Dedifferentiated amniotic fluid mesenchymal stem cell (primary cell): ENCODE measurements around the gene THNSL1.
A peak's percentile ranks its signal among the peaks of the same experiment; 100 is the strongest.
"Not testable (repeated sequence)": the region's sequence is repeated elsewhere in the genome, so short reads cannot be mapped to it uniquely, and the experiment has no call there.

ENCODE experiments used
- DNase-seq: peaks from one replicate; pipeline ENCODE4 v3.0.0-alpha.2; 2016; ENCODE audit errors: extremely low spot score

The THNSL1 gene

GRCh38 chr10:25016376-25017153 is at the start of gene THNSL1:
TSS of gene THNSL1 (plus strand) at chr10:25016612. CDS start at chr10:25023224, 6,612 bp downstream.
- DNase-seq: peak; percentile 100

- no peak for DNase-seq
Measured at GRCh38 chr10:24966962-24967481, 49.4 kb upstream of the THNSL1 start.

- DNase-seq: no peak
Measured at GRCh38 chr10:24968349-24968748, 48.1 kb upstream of the THNSL1 start.

DNA sequence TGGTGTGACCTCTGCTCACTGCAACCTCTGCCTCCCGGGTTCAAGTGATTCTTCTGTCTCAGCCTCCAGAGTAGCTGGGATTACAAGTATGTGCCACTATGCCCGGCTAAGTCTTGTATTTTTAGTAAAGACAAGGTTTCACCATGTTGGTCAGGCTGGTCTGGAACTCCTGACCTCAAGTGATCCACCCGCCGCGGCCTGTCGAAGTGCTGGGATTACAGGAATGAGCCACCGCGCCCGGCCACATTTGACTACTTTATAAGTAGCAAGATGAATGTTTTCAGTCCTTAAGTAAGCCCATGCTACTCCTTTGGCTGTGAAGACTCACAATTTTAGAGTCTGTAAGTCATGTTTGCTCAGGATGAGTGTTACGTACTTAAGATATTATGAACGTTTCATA is 47.5 kb upstream of the THNSL1 start:
- not testable (repeated sequence) for DNase-seq

DNA sequence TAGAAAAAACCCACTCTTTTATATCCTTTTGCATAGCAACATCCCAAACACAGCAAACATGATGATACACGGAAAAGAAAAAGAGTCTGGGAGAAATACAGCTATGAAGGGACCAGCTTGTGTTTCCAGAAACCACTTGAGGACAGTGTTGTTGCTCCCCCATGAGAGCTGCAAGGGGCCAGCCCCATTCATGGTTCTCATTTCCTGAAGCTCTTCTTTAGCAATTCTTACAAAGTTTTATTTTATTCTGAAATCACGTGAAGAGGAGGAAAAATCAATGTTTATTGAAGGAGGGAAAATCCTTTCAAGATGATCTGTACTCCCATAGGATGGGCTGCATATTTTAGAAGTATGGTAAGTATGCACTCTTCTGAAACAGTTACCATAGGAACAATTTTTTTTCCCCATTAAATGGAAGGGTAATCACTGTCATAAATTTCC is 46.6 kb upstream of the THNSL1 start:
- DNase-seq: no peak

GRCh38 chr10:24971374-24971773 is 45.0 kb upstream of the THNSL1 start:
- DNase-seq: no peak

GRCh38 chr10:24973163-24973562 is 43.2 kb upstream of the THNSL1 start:
- no peak for DNase-seq

GRCh38 chr10:24974976-24975375 is 41.4 kb upstream of the THNSL1 start:
- peak; percentile 81 for DNase-seq

DNA sequence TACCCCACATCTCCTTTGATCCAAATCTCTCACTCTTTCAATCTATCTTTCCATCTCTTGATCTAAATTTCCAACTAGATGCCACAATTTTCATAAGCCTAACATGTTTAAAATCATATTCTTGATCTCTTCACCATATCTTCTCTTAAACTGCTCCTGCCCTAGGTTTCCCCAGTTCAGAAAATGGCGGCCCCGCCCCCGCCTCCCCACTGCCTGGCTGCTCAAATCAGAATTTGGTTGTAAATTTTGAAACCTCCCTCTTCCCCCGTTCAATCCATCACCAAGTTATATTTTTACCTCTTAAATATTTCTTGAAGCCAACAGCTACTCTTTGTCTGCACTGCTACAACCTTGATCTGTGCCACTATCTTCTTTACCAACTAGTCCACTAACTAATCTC is 36.7 kb upstream of the THNSL1 start:
- no peak for DNase-seq

DNA sequence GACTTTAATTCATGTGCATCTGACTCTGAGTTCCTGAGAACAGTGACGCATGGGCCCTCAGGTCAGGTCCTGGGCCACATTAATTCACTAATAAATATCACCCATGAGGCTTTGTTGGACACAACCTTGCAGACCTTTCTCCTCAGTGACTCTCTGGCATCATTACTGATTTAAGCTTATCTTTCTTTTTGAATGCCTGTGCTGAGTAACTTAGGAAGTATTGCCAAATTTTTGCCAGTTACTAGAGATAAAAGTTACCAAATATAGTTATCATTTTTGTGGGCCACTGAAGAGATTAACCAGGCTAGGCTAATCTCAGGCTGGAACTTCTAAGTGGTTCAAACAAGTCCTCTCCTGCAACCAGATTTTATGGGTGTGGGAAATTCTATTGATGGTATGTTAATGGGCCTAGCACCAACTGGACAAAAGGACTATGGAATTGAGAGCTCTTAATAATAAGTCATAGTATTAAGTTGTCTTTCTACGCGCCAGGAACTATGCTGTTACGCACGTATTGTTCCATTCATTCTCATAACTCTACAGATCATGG is 35.2 kb upstream of the THNSL1 start:
- DNase-seq: no peak

DNA sequence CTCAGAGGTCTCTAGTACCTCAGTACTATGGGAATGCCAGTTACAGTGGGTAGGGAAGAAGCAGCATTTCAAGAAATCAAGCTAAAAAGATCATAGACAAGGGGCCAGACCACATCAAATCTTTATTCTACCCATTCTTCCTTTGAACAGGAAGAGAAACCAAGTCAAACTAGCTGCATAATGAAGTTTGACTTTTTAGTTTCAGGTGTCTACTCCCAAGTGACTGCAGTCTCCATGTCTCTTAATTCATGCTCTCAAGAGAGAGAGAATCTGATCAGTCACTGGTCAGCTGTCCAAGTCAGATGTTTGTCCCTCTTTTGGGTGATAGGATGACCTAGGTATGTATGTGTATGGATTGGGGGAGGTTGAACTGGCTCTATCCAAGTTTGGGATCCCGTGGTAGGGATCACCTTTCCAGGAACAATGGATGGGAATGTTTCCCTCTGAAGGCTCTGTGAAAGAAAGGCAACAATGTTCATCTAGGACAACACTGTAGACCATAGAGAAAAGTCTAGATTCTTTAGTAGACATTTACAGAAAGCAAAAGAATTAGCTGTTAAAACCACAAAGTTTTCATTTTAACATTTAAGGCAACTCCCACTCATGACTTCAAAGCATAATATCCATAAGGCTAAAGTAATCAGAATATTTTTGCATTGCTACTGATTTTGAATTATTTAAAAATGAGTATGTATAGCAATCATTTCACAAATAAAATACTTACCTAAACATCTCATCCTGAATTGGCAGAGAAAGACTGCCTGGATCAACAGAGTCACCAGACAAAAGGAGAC is 33.9 kb upstream of the THNSL1 start:
- DNase-seq: no peak

DNA sequence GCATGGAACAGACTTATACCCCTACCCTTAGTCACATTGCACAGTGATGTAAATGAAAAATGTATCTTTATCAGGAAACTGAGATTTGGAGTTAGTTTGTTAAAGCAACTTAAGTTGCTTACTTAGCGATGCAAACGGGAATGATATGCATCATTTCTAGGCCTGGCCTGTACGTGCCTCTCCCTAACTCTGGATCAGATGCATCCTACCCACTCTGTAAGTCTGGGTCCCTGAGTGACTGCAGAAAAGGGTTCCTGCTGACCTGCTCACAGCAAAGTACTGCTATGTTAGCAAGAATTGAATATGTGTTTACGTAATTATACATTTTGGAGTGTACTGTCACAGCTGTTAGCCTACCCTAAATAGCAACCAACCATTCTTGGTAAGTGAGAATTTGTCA is 33.3 kb upstream of the THNSL1 start:
- DNase-seq: no peak

- no peak for DNase-seq
Measured at GRCh38 chr10:24983946-24984345, 32.5 kb upstream of the THNSL1 start.

DNA sequence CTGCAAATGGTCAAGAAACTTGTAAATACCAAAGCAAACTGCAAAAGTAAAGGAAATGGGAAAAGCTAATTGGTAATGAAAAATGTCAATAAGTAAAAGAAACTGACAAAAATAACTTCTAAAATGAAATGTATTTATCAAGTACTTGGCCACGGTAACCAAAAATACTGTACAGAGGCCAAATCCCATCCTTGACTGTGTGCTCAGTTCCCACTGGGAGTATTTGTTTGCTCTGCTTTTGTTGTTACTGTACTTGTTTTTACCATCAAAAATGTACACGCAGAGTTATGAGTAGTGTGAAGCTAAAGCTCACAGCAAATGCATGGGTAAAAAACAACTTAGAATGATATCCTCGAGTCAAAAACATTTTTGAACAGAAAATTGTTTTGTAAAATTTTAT is 31.5 kb upstream of the THNSL1 start:
- DNase-seq: no peak

DNA sequence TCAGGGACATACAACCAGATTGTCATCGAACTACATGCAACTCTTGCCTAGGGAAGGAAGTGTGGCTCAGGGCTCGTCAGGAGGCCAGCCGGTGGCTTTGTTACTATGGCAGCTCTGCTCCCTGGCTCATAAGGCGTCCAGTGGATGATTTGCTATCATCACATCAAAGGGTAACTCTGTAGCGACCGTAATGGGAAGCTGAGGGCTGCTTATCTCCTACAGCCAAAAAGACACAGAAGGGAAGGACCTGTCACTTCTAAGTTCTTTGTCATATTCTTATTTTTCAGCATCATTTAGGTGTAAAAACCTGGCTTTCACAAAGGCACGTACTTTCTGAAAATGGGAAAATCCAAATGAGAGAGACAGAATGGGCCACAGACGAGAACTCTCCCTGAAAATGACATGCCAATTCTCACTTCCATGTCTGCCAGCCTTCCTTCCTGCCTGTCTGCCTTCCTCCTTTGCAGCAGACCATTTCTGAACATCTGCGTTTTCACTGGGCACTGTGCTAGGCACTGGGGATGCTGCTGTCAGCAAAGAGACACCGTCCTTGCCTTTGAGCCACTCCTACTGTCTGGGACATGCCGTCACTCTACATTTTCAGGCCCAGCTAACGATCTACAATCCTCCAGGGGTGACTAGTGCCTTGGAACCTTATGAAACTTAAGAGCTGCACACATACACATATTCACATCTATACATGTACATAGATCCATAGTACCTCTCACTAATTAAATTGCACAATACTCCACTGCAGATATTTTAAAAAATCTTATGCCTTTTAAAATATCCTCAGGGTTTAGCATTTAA is 27.4 kb upstream of the THNSL1 start:
- DNase-seq: no peak

GRCh38 chr10:24989867-24990266 is 26.5 kb upstream of the THNSL1 start:
- no peak for DNase-seq

DNA sequence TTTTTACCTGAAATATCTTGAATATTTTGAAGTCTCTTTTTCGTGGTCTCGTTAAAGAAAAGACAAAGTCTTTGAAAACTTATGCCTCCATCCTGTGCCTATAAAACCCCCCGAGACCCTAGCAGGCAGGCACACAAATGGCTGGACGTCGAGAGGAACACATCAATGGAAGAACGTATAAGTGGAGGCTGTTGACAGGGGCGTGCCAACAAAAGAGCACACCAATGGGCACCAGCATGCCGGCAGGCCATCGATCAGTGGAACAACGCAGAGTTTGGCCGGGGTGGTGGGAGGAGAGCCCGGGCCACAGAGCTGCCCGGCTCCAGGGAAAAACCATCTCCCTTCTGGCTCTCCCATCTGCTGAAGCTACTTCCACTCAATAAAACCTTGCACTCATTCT is 25.1 kb upstream of the THNSL1 start:
- DNase-seq: no peak

DNA sequence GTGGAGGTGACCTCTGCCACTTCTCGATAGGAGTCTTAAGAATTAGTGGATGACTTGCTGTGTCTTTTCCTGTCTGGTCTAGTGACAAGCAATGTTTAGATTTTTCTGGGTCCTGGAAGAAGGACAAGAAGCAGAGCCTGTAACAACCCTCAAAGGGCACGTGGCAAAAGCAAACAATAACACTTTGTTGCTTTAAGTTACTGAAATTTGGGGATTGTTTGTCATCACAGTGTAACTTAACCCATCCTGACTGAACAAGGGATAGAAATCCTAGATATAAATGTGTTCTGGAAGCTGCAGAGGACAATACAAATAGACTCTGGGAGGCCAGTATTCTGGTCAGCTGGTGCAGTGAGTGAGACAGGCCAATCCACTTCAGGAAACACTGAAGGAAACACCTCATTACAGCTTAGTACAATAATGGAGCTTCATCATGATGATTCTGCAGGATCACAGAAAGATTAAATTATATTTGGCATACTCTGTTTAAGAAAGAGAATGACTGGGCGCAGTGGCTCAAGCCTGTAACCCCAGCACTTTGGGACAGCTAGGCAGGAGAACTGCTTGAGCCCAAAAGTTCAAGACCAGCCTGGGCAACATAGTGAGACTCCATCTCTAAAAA is 23.8 kb upstream of the THNSL1 start:
- DNase-seq: no peak

- DNase-seq: no peak
Measured at GRCh38 chr10:24993237-24993958, 23.0 kb upstream of the THNSL1 start.

DNA sequence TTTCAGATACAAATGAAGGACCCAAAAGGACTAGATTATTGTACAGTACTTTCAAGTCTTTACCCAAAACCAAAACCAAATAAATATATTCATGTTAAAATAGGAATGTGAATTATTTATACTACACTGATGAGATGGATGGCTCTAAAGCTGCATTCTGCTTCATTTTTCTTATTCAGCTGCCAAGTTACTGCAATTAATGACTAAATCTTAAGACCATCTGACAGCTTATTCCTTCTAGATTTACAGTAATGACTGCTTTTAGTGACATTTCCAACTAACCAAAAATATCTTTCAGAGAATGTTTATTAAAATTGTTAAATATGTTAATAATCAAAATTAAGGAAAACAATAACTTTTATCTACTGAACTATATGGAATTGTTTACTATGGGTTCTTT is 21.3 kb upstream of the THNSL1 start:
- no peak for DNase-seq

DNA sequence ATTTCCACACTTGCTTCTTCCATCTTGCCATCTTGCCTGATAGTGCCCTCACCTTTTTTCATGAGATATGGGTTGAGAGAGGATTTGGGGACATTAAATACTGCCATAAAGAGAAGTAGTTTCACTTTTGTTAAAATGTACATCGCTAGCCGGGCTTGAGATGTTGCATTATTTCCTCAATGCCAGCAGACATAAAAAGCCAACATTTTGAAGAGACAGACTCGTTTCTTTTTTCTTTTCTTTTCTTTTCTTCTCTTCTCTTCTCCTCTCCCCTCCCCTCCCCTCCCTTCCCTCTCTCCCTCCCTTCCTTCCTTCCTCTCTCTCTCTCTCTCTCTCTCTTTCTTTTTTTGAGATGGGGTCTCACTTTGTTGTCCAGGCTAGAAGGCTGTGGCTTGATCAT is 18.4 kb upstream of the THNSL1 start:
- no peak for DNase-seq
